Measurements from ENCODE around the gene SLC25A4. TPM values are rescaled to one million over a fixed set of nuclear protein-coding genes. Genes with fewer than 3 reads are reported as not detected.

SLC25A4 gene
- total and polyA plus RNA-seq, 3 experiments from 2014 or later, result 11.8 to 16.3 (median 12.6) TPM

- Mint-ChIP-seq H3K36me3 (no peaks in the 10 kb centered on the region), H3K4me1 (peaks cover 9 to 18% (median 12%) of the 10 kb centered on the region in 3 donors), H3K27ac (no peak overlapping the region), H3K9me3 (no peaks in the 10 kb centered on the region), H3K4me3 (peak overlapping the region in 1 of 7 donors; percentile 46), H3K27me3 (peaks cover 14 to 48% of the 10 kb centered on the region in 2 donors)
- peaks cover 7% of the 10 kb centered on the region for H3K27me3 ChIP-seq (ENCODE audit: insufficient read depth, low read length, poor library complexity, severe bottlenecking)
- ChIA-PET POLR2A (no interaction called here), CTCF (interaction anchor here (0.6 kb wide), 1 partner anchor 10 kb away, joined by 4 read pairs; no protein-coding TSS in a partner anchor)
- H3K9me3 ChIP-seq (ENCODE audit: low read length), result no peaks in the 10 kb centered on the region
- H3K4me3 ChIP-seq (ENCODE audit: low read length), result no peak overlapping the region
- no peaks in the 10 kb centered on the region for H3K4me1 ChIP-seq (ENCODE audit: insufficient read depth, low read length)
- no peaks in the 10 kb centered on the region for H3K36me3 ChIP-seq (ENCODE audit: insufficient read depth, low read length)
- H3K27ac ChIP-seq (ENCODE audit: low read depth, low read length), result no peak overlapping the region
- no peak for DNase-seq
These were observed 19.1 kb upstream of the SLC25A4 start for GRCh38 chr4:185124006-185124405.

GRCh38 chr4:185127021-185127925 is 15.8 kb upstream of the SLC25A4 start:
- peaks cover 12 to 20% (median 15%) of the 10 kb centered on the region in 3 donors for H3K4me1 Mint-ChIP-seq
- H3K9me3 ChIP-seq (ENCODE audit: low read length), result no peaks in the 10 kb centered on the region
- ChIA-PET CTCF (interaction anchor here (0.7 to 3.3 kb wide), 7 partner anchors 11 to 88 kb away, joined by 3 to 15 read pairs (median 3); partner anchors contain the start of gene SLC25A4), POLR2A (interaction anchor here (0.6 kb wide), 1 partner anchor 10 kb away, joined by 3 read pairs; no protein-coding TSS in a partner anchor)
- no peaks in the 10 kb centered on the region for H3K36me3 Mint-ChIP-seq
- H3K27me3 Mint-ChIP-seq, result peaks cover 28 to 53% of the 10 kb centered on the region in 2 donors
- H3K4me3 ChIP-seq (ENCODE audit: low read length), result no peak overlapping the region
- H3K27ac ChIP-seq (ENCODE audit: low read depth, low read length), result no peak overlapping the region
- peak overlapping the region; percentile 60 to 87 (median 74) for H3K4me3 Mint-ChIP-seq
- H3K27me3 ChIP-seq (ENCODE audit: insufficient read depth, low read length, poor library complexity, severe bottlenecking), result peaks cover 9% of the 10 kb centered on the region
- H3K27ac Mint-ChIP-seq, result no peak overlapping the region
- no peaks in the 10 kb centered on the region for H3K9me3 Mint-ChIP-seq
- no peaks in the 10 kb centered on the region for H3K4me1 ChIP-seq (ENCODE audit: insufficient read depth, low read length)
- DNase-seq, result peak in 1 of 5 donors; percentile 7
- H3K36me3 ChIP-seq (ENCODE audit: insufficient read depth, low read length), result no peaks in the 10 kb centered on the region

- DNase-seq, result peak in 4 of 5 donors; percentile 6 to 52 (median 23)
- no peaks in the 10 kb centered on the region for H3K4me1 ChIP-seq (ENCODE audit: insufficient read depth, low read length)
- no peaks in the 10 kb centered on the region for H3K9me3 ChIP-seq (ENCODE audit: low read length)
- peaks cover 28 to 42% of the 10 kb centered on the region in 2 donors for H3K27me3 Mint-ChIP-seq
- H3K27me3 ChIP-seq (ENCODE audit: insufficient read depth, low read length, poor library complexity, severe bottlenecking), result peaks cover 9% of the 10 kb centered on the region
- H3K4me3 Mint-ChIP-seq, result peak overlapping the region; percentile 74 to 90 (median 82)
- H3K36me3 ChIP-seq (ENCODE audit: insufficient read depth, low read length), result no peaks in the 10 kb centered on the region
- H3K9me3 Mint-ChIP-seq, result no peaks in the 10 kb centered on the region
- H3K4me1 Mint-ChIP-seq, result peaks cover 7 to 11% (median 8%) of the 10 kb centered on the region in 3 donors
- no peak overlapping the region for H3K27ac ChIP-seq (ENCODE audit: low read depth, low read length)
- ChIA-PET CTCF (interaction anchor here (1.2 to 3.3 kb wide), 5 partner anchors 10 to 88 kb away, joined by 3 to 15 read pairs (median 5); partner anchors contain the start of gene SLC25A4), POLR2A (interaction anchor here (1.0 kb wide), 1 partner anchor 15 kb away, joined by 3 read pairs; the partner anchor contains the start of gene SLC25A4)
- peak overlapping the region; percentile 62 for H3K4me3 ChIP-seq (ENCODE audit: low read length)
- no peaks in the 10 kb centered on the region for H3K36me3 Mint-ChIP-seq
- no peak overlapping the region for H3K27ac Mint-ChIP-seq
These were observed 14.6 kb upstream of the SLC25A4 start for GRCh38 chr4:185128272-185129119.

DNA sequence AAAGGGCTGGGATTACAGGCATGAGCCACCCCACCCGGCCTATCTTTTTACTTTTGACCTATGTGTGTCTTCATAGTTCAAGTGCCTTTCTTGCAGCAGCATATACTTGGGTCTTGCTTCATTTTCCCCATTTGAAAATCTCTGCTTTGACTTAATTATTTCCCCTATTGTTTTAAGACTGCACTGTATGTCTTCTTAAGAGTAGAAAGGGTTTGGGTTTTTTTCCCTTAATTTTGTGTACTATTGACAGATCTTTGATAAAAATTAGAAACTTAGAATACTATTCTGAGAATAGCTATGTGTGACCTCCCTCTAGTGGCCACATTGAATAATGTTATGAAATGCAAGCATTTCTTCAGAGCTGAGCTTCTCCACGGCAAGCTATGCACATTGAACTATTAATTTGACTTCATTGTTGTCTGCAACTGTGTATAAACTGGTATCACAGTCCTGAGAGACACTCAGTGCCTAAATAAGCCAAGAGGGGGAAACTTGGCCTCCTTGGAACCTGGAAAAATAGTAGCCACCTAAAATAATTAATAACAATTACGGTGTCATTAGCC is 8.7 kb upstream of the SLC25A4 start:
- POLR2A ChIA-PET, result interaction anchor here (0.9 kb wide), 1 partner anchor 9 kb away, joined by 4 read pairs; the partner anchor contains the start of gene SLC25A4
- no peak overlapping the region for H3K27ac Mint-ChIP-seq

GRCh38 chr4:185137233-185137925 is 5.7 kb upstream of the SLC25A4 start:
- ChIA-PET CTCF (interaction anchor here (1.1 to 1.2 kb wide), 3 partner anchors 9 to 873 kb away, joined by 3 to 6 read pairs (median 5); no protein-coding TSS in a partner anchor), POLR2A (no interaction called here)
- peaks cover 14 to 34% of the 10 kb centered on the region in 2 donors for H3K27me3 Mint-ChIP-seq
- no peaks in the 10 kb centered on the region for H3K36me3 Mint-ChIP-seq
- H3K27ac Mint-ChIP-seq, result no peak overlapping the region
- Histone ChIP-seq H3K27ac (ENCODE audit: low read depth, low read length) (no peak overlapping the region), H3K4me1 (ENCODE audit: insufficient read depth, low read length) (peaks cover 3% of the 10 kb centered on the region), H3K4me3 (ENCODE audit: low read length) (no peak overlapping the region), H3K36me3 (ENCODE audit: insufficient read depth, low read length) (no peaks in the 10 kb centered on the region), H3K9me3 (ENCODE audit: low read length) (no peaks in the 10 kb centered on the region), H3K27me3 (ENCODE audit: insufficient read depth, low read length, poor library complexity, severe bottlenecking) (no peaks in the 10 kb centered on the region)
- H3K4me3 Mint-ChIP-seq, result no peak overlapping the region
- DNase-seq, result no peak
- H3K4me1 Mint-ChIP-seq, result peaks cover 2 to 7% (median 4%) of the 10 kb centered on the region in 3 donors
- H3K9me3 Mint-ChIP-seq, result no peaks in the 10 kb centered on the region

More for the DNA sequence above, 8.7 kb upstream of the SLC25A4 start:
- Histone ChIP-seq H3K27ac (ENCODE audit: low read depth, low read length) (no peak overlapping the region), H3K4me1 (ENCODE audit: insufficient read depth, low read length) (no peaks in the 10 kb centered on the region), H3K4me3 (ENCODE audit: low read length) (no peak overlapping the region), H3K9me3 (ENCODE audit: low read length) (no peaks in the 10 kb centered on the region), H3K36me3 (ENCODE audit: insufficient read depth, low read length) (no peaks in the 10 kb centered on the region), H3K27me3 (ENCODE audit: insufficient read depth, low read length, poor library complexity, severe bottlenecking) (no peaks in the 10 kb centered on the region)
- Mint-ChIP-seq H3K27me3 (peaks cover 26 to 44% of the 10 kb centered on the region in 2 donors), H3K9me3 (no peaks in the 10 kb centered on the region), H3K4me3 (peak overlapping the region in 1 of 7 donors; percentile 8), H3K4me1 (peaks cover 0 to 4% (median 2%) of the 10 kb centered on the region in 3 donors), H3K36me3 (no peaks in the 10 kb centered on the region)
- peak in 2 of 5 donors; percentile 31 to 39 for DNase-seq
- CTCF ChIA-PET, result interaction anchor here (0.6 to 2.2 kb wide), 17 partner anchors 8 to 129 kb away, joined by 3 to 13 read pairs (median 4); partner anchors contain the start of gene SLC25A4

DNA sequence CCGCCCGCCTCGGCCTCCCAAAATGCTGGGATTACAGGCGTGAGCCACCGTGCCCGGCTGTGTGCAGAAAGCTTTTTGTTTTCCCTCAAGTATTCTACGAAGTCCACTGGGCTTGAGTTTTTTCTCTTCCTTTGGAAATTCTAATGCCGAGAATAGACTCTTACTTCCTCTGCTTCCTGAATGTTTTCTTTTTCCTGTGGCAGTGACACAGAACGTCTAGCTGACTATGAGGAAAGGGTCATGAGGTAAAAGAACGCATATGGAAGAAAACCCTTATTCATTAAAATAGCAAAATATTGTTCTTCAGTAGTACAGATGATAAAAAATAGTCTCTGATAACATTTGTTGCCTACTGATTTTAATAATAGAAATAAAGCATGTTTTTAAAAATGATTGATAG is 4.9 kb upstream of the SLC25A4 start:
- H3K9me3 Mint-ChIP-seq, result no peaks in the 10 kb centered on the region
- ChIA-PET POLR2A (no interaction called here), CTCF (interaction anchor here (1.1 kb wide), 1 partner anchor 10 kb away, joined by 5 read pairs; no protein-coding TSS in a partner anchor)
- no peaks in the 10 kb centered on the region for H3K36me3 ChIP-seq (ENCODE audit: insufficient read depth, low read length)
- no peak overlapping the region for H3K4me3 ChIP-seq (ENCODE audit: low read length)
- no peak overlapping the region for H3K27ac ChIP-seq (ENCODE audit: low read depth, low read length)
- peaks cover 14 to 34% of the 10 kb centered on the region in 2 donors for H3K27me3 Mint-ChIP-seq
- H3K27me3 ChIP-seq (ENCODE audit: insufficient read depth, low read length, poor library complexity, severe bottlenecking), result no peaks in the 10 kb centered on the region
- DNase-seq, result no peak
- no peak overlapping the region for H3K27ac Mint-ChIP-seq
- no peaks in the 10 kb centered on the region for H3K9me3 ChIP-seq (ENCODE audit: low read length)
- no peak overlapping the region for H3K4me3 Mint-ChIP-seq
- H3K4me1 Mint-ChIP-seq, result peaks cover 7 to 10% (median 8%) of the 10 kb centered on the region in 3 donors
- peaks cover 8% of the 10 kb centered on the region for H3K4me1 ChIP-seq (ENCODE audit: insufficient read depth, low read length)
- H3K36me3 Mint-ChIP-seq, result peaks cover 0 to 1% (median 0%) of the 10 kb centered on the region in 3 donors

DNA sequence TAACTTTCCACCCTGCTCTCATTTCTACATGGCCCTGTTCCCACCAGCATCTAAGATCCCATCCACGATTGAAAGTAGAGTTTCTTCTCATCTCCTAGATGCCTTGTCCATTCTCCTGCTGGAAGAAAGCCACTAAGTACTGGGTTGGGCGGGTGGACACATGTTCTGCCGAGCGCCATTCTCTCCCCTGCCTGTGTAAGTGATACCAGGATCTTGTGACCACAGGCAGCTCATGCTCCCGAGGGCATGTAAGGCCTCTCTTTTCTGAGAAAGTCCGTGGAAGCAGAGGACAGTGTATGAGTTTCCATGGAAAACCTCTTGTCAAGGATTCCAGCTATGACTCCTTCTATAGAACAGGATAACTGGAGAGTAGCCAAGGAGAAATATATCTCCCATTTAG is 3.3 kb upstream of the SLC25A4 start:
- Mint-ChIP-seq H3K36me3 (peaks cover 0 to 1% (median 0%) of the 10 kb centered on the region in 3 donors), H3K27me3 (peaks cover 14 to 34% of the 10 kb centered on the region in 2 donors), H3K4me3 (peak overlapping the region in 1 of 7 donors; percentile 32), H3K9me3 (no peaks in the 10 kb centered on the region), H3K4me1 (peaks cover 17 to 20% (median 19%) of the 10 kb centered on the region in 3 donors), H3K27ac (no peak overlapping the region)
- Histone ChIP-seq H3K4me3 (ENCODE audit: low read length) (no peak overlapping the region), H3K27ac (ENCODE audit: low read depth, low read length) (no peak overlapping the region), H3K4me1 (ENCODE audit: insufficient read depth, low read length) (peaks cover 8% of the 10 kb centered on the region), H3K27me3 (ENCODE audit: insufficient read depth, low read length, poor library complexity, severe bottlenecking) (no peaks in the 10 kb centered on the region), H3K36me3 (ENCODE audit: insufficient read depth, low read length) (no peaks in the 10 kb centered on the region), H3K9me3 (ENCODE audit: low read length) (no peaks in the 10 kb centered on the region)
- POLR2A ChIA-PET, result no interaction called here
- DNase-seq, result no peak
- CTCF ChIA-PET, result no interaction called here
